D721Med (cell line): Measurements from ENCODE around the gene NUP153.

Source experiments
- DNase-seq: peaks from one replicate; pipeline ENCODE4 v3.0.0; 2011; ENCODE audit warnings: low spot score; ENCODE audit not compliant: insufficient read length
- FAIRE-seq: peaks from 2 replicates; lab custom pipeline; 2011; peaks lifted over from hg19 to GRCh38; lab: Jason Lieb, UNC
- CTCF ChIP-seq: IDR thresholded peaks from 2 replicates; pipeline ENCODE4 v1.5.1; 2012; ENCODE audit warnings: mild to moderate bottlenecking, control low read depth; ENCODE audit not compliant: insufficient read depth; ENCODE audit errors: missing control alignments

The NUP153 gene

GRCh38 chr6:17580518-17581048 lies 126.1 kb downstream of the NUP153 start:
- DNase-seq (no peak), FAIRE-seq (no peak)
- no peak for TF ChIP-seq CTCF

- FAIRE-seq (no peak), DNase-seq (no peak)
- TF ChIP-seq CTCF = no peak
Observed at GRCh38 chr6:17577059-17577458, 129.7 kb downstream of the NUP153 start.

- no peak for FAIRE-seq
- TF ChIP-seq CTCF = no peak
- no peak for DNase-seq
Observed at GRCh38 chr6:17574866-17575560, 131.7 kb downstream of the NUP153 start.

GRCh38 chr6:17565399-17565798 lies 141.3 kb downstream of the NUP153 start:
- no peak for DNase-seq
- TF ChIP-seq CTCF = no peak
- FAIRE-seq = no peak
